DMS114 treated with DMSO at 0.1 percent for 48 hours (cell line): Measurements from ENCODE around the gene ISM1.

Source experiments
- DNase-seq: peaks from one replicate; lab custom pipeline; 2025; ENCODE audit not compliant: unreplicated experiment; lab: John Stamatoyannopoulos, UW

ISM1 gene

DNA sequence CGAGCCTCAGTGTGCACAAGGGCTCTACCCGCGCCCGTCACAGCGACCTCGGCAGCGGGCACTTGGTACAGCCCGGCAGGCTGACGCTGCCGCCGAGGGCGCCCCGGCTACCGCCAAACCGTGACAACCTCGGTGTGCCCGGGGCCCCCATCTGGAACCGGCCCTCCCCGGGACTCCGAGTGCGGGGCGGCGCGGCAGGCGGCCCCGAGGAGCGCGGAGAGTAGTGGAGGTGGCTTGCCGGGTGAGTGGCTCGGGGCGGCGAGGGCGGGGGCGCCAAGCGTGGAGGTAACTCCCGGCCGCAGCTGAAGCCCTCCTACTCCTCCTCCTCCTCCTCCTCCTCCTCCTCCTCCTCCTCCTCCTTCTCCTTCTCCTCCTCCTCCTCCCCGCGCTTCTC, at the start of gene ISM1:
TSS of gene ISM1 (plus strand) at position 371 of the 394 bp plus-strand sequence. CDS start 503 bp downstream, outside the sequence.
- DNase-seq, result no peak

DNA sequence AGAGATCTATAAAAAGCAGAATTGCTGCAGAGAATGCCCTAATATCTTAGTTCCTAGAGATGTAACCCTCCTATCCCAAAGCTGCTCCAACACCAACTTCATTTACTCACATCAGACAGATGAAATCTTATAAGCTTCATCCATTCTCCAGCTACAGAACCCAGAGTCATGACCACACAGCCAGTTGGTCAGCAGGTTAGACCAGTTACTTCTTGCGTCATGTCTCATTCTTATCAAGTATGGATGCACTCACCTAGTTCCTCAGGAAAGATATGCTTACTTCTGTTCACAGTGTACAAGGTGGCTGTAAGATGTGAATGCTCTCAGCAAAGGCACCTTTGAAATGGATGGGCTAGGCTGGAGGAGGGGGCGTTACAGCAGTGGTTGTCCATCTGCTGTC, 47.9 kb upstream of the ISM1 start:
- DNase-seq, result no peak

DNA sequence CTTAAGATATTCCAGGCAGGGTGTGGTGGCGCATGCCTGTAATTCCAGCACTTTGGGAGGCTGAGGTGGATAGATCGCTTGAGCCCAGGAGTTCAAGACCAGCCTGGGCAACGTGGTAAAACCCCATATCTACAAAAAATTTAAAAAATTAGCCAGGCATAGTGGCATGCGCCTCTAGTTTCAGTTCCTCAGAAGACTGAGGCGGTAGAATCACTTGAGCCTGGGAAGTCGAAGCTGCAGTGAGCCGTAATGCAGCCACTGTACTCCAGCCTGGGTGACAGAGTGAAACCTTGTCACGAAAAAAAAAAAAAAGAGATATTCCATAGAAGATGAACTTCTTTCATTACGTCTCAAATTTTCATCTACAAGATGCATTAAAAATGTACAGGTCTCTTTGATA, 46.7 kb upstream of the ISM1 start:
- DNase-seq, result no peak

GRCh38 chr20:13180986-13181889, 39.8 kb upstream of the ISM1 start:
- DNase-seq, result no peak

GRCh38 chr20:13183005-13183404, 38.1 kb upstream of the ISM1 start:
- DNase-seq, result no peak

GRCh38 chr20:13186043-13186774, 34.9 kb upstream of the ISM1 start:
- no peak for DNase-seq

GRCh38 chr20:13187899-13188298, 33.2 kb upstream of the ISM1 start:
- DNase-seq, result no peak

DNA sequence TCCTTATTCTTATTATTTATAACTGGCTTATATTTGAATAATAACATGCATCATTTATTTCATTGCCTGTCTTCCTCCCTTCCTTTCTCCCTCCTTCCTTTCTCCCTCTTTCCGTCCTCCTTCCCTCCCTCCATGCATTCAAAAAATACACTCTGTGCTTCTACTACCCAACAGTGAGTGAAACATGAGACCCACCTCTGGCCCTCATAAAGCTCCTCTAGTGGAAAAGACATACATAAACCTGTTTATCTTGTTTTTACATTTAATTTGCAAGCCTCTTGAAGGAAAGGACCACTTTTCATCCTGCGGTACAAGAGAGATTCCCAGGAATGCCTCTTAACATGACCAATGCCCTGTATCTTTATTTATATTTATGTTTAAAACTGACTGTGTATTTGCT, 21.8 kb upstream of the ISM1 start:
- no peak for DNase-seq

DNA sequence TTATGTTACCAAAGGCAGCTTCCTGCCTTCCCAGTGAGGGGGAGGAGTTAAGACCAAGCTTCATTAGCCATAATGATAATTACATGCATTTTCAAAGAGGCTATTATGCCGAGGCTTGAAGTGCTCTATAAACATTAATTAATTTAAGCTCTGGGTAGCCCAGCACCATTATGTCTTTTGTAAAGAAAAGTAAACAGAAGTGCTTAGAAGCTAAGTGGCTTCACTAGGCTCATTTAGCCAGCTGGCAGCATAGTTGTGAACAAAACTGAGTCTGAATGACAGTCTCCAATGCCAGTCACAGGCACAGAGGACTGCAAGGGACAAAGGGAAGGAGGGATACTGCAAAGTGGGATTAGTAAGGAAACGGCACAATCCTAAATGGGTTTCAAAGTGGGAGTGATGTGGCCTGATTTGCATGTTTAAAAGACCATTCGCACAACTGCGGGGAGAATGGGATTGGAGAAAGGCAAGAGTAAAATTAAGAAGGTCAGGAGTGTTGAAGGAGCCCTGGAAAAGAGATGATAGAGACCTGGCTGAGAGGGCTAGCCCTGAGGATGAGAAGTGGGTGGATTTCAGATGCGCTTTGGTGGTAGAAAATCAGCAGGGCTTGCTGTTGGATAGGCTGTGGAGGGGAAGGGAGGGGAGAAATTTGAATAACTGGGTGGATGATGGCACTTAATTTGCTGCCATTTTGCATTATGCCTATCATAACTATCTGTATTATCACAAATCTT, 20.1 kb upstream of the ISM1 start:
- no peak for DNase-seq

GRCh38 chr20:13202565-13202964, 18.5 kb upstream of the ISM1 start:
- DNase-seq, result no peak

- DNase-seq, result no peak
Measured at GRCh38 chr20:13205425-13205824, 15.6 kb upstream of the ISM1 start.

GRCh38 chr20:13205848-13206434, 15.1 kb upstream of the ISM1 start:
- no peak for DNase-seq

- DNase-seq, result no peak
Measured at GRCh38 chr20:13207016-13207415, 14.1 kb upstream of the ISM1 start.

GRCh38 chr20:13211956-13212618, 9.0 kb upstream of the ISM1 start:
- no peak for DNase-seq

GRCh38 chr20:13212750-13213149, 8.3 kb upstream of the ISM1 start:
- DNase-seq, result no peak

DNA sequence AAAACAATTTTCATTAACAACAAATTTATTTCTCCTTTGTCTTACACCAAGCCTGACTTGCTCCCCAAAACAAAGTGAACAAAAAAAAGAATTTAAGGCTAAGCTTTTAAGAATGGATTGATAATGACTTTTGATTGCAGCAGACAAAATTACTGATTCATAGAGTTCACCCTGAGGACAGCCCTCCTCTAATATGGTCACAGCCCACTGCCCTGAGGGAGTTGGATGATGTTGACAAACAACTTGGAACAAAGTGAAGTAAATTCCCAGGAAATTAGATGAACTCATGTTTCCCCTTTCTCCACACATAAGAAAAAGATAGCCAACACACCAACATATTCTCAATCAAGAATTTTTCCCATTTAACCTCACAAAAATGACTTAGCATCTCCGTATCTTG, 7.7 kb upstream of the ISM1 start:
- DNase-seq, result no peak

- no peak for DNase-seq
Measured at GRCh38 chr20:13216533-13216932, 4.5 kb upstream of the ISM1 start.

GRCh38 chr20:13219327-13220193, 1.5 kb upstream of the ISM1 start:
- DNase-seq, result no peak

DNA sequence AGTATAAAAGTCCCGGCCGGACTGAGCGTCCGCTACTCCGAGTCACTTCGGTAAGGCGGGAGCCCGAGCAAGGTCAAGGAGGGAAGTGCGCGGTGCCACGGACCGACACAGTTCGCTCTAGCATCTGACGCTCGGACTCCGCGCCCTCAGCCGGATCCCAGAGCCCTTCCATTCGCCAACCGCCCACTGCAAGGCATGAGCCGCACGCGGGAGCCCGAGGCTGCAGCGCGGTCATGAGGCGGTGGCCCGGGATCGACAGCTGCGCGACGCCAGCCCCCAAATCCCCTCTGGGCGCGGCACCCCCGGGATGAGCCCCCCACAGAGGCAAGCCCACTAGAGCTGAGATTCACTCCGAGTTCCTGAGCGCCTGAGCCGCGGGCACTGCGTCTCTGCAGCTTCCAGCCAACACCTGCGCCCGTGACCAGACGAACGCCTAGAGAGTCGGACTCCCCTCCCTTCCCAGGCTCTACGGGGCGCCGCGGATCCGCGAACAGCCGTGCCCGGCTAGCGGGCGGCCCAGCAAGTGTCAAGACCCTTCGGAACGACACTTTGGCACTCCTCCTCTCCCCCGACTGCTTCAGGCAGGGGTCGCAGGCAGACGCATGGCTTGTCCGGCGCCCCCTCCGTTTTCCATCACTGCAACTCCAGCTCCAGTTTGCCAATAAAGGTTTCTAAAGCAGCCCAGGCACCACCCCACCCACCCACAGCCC, 725 bp upstream of the ISM1 start:
- no peak for DNase-seq
